ENCODE results near the gene USF2. TPM values are rescaled to one million over a fixed set of nuclear protein-coding genes. Genes with fewer than 3 reads are reported as not detected.

Gene USF2
- total and polyA plus RNA-seq, 10 of the 15 experiments (the other 5 are each of a cell fraction or from before 2014, with no cell fraction given): 0.56 to 157 (median 65.5) TPM

DNA sequence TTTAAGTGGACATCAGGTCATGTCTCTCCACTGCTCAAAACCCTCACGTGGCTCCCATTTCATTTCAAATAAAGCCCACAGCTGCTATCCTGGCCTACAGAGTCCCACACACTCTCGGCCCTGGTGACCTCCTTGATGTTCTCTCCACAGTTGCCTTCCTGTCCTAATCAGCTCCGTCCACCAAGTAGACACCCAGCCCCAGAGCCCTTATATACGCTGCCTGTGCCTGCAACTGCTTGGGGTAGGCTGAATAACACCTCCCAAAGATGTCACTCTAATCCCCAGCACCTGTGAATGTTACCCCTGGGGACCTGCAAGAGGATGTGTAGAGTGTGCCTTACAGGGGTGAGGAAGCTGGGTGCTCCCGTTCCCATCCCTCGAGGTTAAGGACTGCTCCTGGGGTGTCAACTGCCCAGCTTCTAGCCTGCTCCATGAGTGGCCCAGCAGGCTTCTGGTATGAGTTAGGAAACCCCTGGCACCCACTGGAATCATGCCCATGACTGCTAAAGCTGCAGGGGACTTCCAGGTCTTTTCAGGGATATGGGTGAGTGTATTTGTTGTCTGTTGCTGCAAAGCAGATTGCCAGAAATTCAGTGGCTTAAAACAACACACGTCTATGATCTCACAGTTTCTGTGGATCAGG lies 46.3 kb upstream of the USF2 start:
- 0 out of 4 replicates have a peak, but pooled peaks cover 0 to 2% of the 10 kb centered on the region in 2 experiments for H3K27me3 ChIP-seq (replicated peaks in 1 of 2; ENCODE audit: control insufficient read depth in 2 of 2, insufficient read depth in 2 of 2, low read length in 1 of 2)
- no TSS peak for BruUV-seq (replicated peaks)
- H3K36me3 ChIP-seq (ENCODE audit: control insufficient read depth in 2 of 2, insufficient read depth in 2 of 2, low read length in 1 of 2): no peaks in the 10 kb centered on the region
- in situ Hi-C loops (cut with MboI): no loop called here
- RAD21 ChIA-PET (ENCODE audit: unreplicated experiment): interaction anchor here (2.2 kb wide), 1 partner anchor 81 kb away, joined by 6 read pairs; no protein-coding TSS in a partner anchor
- H3K79me2 ChIP-seq (ENCODE audit: control insufficient read depth, insufficient read depth, low read length): no peaks in the 10 kb centered on the region
- no peak for DNase-seq (ENCODE audit: low read depth, low spot score)
- H3K4me1 ChIP-seq (ENCODE audit: control insufficient read depth, insufficient read depth, low read length): no peaks in the 10 kb centered on the region
- H3K4me3 ChIP-seq: no peak overlapping the region
- WGBS (ENCODE audit: insufficient coverage, insufficient replicate concordance, low lambda C conversion rate, missing lambda C conversion rate): 61% methylated on average over 7 of the region's 7 CpGs
- H3K9me3 ChIP-seq (replicated peaks; ENCODE audit: control insufficient read depth, insufficient read depth, low read length): peaks cover 7% of the 10 kb centered on the region
- no peak overlapping the region for H3K4me2 ChIP-seq (ENCODE audit: control insufficient read depth, insufficient read depth)
- POLR2A ChIA-PET: no interaction called here
- CTCF ChIA-PET: interaction anchor here (0.7 kb wide), 1 partner anchor 11 kb away, joined by 3 read pairs; no protein-coding TSS in a partner anchor
- no peak overlapping the region for H3K9ac ChIP-seq (ENCODE audit: control insufficient read depth, insufficient read depth, low read length)
- H4K20me1 ChIP-seq (ENCODE audit: control insufficient read depth, insufficient read depth): no peaks in the 10 kb centered on the region
- no peak overlapping the region for H2AFZ ChIP-seq (ENCODE audit: control insufficient read depth, low read depth, low read length)
- intact Hi-C loops (cut with micrococcal nuclease; ENCODE audit: unreplicated experiment): no loop called here
- FAIRE-seq: no peak
- SMC1A ChIA-PET (ENCODE audit: uncharacterized antibody, unreplicated experiment): interaction anchor here (1.2 to 1.4 kb wide), 2 partner anchors 16 to 18 kb away, joined by 3 read pairs; no protein-coding TSS in a partner anchor
- H3K27ac ChIP-seq (ENCODE audit: control insufficient read depth, insufficient read depth): no peak overlapping the region
- no peak for ATAC-seq
- TF ChIP-seq RAD21 (IDR thresholded peaks at IDR 0.05; ENCODE audit: insufficient read depth, low read depth, low read length) (no peak), NFYB (IDR thresholded peaks at IDR 0.05; ENCODE audit: insufficient read depth, low read depth, low read length) (no peak), TAF1 (IDR thresholded peaks at IDR 0.05; ENCODE audit: borderline replicate concordance, low read depth, low read length) (no peak), MTA3 (IDR thresholded peaks at IDR 0.05; ENCODE audit: borderline replicate concordance, low read length) (no peak), NBN (IDR thresholded peaks at IDR 0.05) (no peak), MTA2 (IDR thresholded peaks at IDR 0.05; ENCODE audit: low read depth) (no peak), SPI1 (IDR thresholded peaks at IDR 0.05; ENCODE audit: borderline replicate concordance, insufficient read depth, low read depth, low read length) (no peak), WRNIP1 (IDR thresholded peaks at IDR 0.05; ENCODE audit: borderline replicate concordance, low read depth, low read length) (no peak), NR2C2 (IDR thresholded peaks at IDR 0.05; ENCODE audit: borderline replicate concordance, control insufficient read depth, insufficient read length, low read depth) (no peak), SMAD1 (IDR thresholded peaks at IDR 0.05; ENCODE audit: low read depth, partially characterized antibody) (no peak), CBFB (IDR thresholded peaks at IDR 0.05; ENCODE audit: low read depth) (no peak), FOXM1 (IDR thresholded peaks at IDR 0.05; ENCODE audit: low read depth, low read length) (no peak)
- TF ChIP-seq, protein P1, sequence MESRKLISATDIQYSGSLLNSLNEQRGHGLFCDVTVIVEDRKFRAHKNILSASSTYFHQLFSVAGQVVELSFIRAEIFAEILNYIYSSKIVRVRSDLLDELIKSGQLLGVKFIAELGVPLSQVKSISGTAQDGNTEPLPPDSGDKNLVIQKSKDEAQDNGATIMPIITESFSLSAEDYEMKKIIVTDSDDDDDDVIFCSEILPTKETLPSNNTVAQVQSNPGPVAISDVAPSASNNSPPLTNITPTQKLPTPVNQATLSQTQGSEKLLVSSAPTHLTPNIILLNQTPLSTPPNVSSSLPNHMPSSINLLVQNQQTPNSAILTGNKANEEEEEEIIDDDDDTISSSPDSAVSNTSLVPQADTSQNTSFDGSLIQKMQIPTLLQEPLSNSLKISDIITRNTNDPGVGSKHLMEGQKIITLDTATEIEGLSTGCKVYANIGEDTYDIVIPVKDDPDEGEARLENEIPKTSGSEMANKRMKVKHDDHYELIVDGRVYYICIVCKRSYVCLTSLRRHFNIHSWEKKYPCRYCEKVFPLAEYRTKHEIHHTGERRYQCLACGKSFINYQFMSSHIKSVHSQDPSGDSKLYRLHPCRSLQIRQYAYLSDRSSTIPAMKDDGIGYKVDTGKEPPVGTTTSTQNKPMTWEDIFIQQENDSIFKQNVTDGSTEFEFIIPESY (IDR thresholded peaks at IDR 0.05): no peak
- TF ChIP-seq, protein P2, sequence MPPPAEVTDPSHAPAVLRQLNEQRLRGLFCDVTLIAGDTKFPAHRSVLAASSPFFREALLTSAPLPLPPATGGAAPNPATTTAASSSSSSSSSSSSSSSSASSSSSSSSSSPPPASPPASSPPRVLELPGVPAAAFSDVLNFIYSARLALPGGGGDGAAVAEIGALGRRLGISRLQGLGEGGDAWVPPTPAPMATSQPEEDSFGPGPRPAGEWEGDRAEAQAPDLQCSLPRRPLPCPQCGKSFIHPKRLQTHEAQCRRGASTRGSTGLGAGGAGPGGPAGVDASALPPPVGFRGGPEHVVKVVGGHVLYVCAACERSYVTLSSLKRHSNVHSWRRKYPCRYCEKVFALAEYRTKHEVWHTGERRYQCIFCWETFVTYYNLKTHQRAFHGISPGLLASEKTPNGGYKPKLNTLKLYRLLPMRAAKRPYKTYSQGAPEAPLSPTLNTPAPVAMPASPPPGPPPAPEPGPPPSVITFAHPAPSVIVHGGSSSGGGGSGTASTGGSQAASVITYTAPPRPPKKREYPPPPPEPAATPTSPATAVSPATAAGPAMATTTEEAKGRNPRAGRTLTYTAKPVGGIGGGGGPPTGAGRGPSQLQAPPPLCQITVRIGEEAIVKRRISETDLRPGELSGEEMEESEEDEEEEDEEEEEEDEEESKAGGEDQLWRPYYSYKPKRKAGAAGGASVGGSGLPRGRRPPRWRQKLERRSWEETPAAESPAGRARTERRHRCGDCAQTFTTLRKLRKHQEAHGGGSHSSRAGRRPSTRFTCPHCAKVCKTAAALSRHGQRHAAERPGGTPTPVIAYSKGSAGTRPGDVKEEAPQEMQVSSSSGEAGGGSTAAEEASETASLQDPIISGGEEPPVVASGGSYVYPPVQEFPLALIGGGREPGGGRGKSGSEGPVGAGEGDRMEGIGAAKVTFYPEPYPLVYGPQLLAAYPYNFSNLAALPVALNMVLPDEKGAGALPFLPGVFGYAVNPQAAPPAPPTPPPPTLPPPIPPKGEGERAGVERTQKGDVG (CRISPR knock-in tag; IDR thresholded peaks at IDR 0.05): no peak
- TF ChIP-seq, protein P3, sequence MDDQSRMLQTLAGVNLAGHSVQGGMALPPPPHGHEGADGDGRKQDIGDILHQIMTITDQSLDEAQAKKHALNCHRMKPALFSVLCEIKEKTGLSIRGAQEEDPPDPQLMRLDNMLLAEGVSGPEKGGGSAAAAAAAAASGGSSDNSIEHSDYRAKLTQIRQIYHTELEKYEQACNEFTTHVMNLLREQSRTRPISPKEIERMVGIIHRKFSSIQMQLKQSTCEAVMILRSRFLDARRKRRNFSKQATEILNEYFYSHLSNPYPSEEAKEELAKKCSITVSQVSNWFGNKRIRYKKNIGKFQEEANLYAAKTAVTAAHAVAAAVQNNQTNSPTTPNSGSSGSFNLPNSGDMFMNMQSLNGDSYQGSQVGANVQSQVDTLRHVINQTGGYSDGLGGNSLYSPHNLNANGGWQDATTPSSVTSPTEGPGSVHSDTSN (IDR thresholded peaks at IDR 0.05; ENCODE audit: insufficient replicate concordance, low read depth, low read length): no peak
- TF ChIP-seq, protein P4, sequence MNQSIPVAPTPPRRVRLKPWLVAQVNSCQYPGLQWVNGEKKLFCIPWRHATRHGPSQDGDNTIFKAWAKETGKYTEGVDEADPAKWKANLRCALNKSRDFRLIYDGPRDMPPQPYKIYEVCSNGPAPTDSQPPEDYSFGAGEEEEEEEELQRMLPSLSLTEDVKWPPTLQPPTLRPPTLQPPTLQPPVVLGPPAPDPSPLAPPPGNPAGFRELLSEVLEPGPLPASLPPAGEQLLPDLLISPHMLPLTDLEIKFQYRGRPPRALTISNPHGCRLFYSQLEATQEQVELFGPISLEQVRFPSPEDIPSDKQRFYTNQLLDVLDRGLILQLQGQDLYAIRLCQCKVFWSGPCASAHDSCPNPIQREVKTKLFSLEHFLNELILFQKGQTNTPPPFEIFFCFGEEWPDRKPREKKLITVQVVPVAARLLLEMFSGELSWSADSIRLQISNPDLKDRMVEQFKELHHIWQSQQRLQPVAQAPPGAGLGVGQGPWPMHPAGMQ (IDR thresholded peaks at IDR 0.05; ENCODE audit: borderline replicate concordance): no peak
